Measurements from ENCODE around the gene KRTAP4-3. TPM values are rescaled to one million over a fixed set of nuclear protein-coding genes. Genes with fewer than 3 reads are reported as not detected.
"Not testable (repeated sequence)": the region's sequence is repeated elsewhere in the genome, so short reads cannot be mapped to it uniquely, and the experiment has no call there.

Gene KRTAP4-3
- total RNA-seq, 1 donor from 2014 or later, result not detected

DNA sequence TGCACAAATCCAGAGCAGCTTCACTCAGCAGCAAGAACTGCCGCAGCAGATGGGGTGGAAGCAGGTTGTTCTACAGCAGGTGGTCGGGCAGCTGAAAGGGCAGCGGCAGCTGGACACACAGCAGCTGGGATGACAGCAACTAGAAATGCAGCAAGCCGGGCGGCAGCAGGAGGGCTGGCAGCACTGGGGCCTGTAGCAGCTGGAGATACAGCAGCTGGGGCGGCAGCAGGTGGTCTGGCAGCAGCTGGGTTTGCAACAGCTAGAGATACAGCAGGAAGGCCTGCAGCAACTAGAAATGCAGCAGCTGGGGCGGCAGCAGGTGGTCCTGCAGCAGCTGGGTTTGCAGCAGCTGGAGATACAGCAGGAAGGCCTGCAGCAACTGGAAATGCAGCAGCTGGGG is 460 bp downstream of the KRTAP4-3 start:
- Mint-ChIP-seq H3K4me1 (ENCODE audit: low read depth) (no peaks in the 10 kb centered on the region), H3K27ac (no peak overlapping the region)
- DNase-seq (ENCODE audit: low spot score, unreplicated experiment), result no peak

DNA sequence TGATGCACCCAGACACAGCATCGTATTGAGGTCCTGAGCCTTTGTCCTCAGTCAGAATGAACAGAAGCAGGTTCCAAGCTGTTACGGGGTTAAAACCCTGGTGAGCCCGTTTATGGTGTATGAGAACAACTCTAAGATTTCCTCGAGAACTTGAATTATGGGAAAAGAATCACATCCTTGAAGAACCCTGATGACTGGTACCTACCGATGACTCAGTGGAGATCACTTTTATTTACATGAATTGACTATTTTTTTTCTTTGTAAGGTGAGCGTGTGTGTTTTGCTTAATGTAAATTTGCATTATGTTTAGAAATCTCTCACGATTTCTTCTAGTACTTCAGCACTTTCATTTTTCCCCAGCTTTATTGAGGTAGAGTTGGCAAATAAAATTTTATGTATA is 4.2 kb downstream of the KRTAP4-3 start:
- TF ChIP-seq, protein P1, sequence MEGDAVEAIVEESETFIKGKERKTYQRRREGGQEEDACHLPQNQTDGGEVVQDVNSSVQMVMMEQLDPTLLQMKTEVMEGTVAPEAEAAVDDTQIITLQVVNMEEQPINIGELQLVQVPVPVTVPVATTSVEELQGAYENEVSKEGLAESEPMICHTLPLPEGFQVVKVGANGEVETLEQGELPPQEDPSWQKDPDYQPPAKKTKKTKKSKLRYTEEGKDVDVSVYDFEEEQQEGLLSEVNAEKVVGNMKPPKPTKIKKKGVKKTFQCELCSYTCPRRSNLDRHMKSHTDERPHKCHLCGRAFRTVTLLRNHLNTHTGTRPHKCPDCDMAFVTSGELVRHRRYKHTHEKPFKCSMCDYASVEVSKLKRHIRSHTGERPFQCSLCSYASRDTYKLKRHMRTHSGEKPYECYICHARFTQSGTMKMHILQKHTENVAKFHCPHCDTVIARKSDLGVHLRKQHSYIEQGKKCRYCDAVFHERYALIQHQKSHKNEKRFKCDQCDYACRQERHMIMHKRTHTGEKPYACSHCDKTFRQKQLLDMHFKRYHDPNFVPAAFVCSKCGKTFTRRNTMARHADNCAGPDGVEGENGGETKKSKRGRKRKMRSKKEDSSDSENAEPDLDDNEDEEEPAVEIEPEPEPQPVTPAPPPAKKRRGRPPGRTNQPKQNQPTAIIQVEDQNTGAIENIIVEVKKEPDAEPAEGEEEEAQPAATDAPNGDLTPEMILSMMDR (IDR thresholded peaks at IDR 0.05; ENCODE audit: unreplicated experiment), result no peak
- H3K4me3 Mint-ChIP-seq (ENCODE audit: low read depth), result no peak overlapping the region
- H3K27ac Mint-ChIP-seq, result no peak overlapping the region
- H3K36me3 Mint-ChIP-seq (ENCODE audit: insufficient read depth), result no peaks in the 10 kb centered on the region
- H3K4me1 Mint-ChIP-seq (ENCODE audit: low read depth), result no peaks in the 10 kb centered on the region
- DNase-seq (ENCODE audit: low spot score, unreplicated experiment), result no peak
- no peaks in the 10 kb centered on the region for H3K9me3 Mint-ChIP-seq (ENCODE audit: low read depth)
- H3K27me3 Mint-ChIP-seq, result peaks cover 9% of the 10 kb centered on the region

More for the DNA sequence above, 460 bp downstream of the KRTAP4-3 start:
- H3K27me3 Mint-ChIP-seq, result peaks cover 14% of the 10 kb centered on the region
- no peaks in the 10 kb centered on the region for H3K9me3 Mint-ChIP-seq (ENCODE audit: low read depth)
- no peak overlapping the region for H3K4me3 Mint-ChIP-seq (ENCODE audit: low read depth)
- TF ChIP-seq, protein P1 (IDR thresholded peaks at IDR 0.05; ENCODE audit: unreplicated experiment), result no peak
- no peaks in the 10 kb centered on the region for H3K36me3 Mint-ChIP-seq (ENCODE audit: insufficient read depth)

DNA sequence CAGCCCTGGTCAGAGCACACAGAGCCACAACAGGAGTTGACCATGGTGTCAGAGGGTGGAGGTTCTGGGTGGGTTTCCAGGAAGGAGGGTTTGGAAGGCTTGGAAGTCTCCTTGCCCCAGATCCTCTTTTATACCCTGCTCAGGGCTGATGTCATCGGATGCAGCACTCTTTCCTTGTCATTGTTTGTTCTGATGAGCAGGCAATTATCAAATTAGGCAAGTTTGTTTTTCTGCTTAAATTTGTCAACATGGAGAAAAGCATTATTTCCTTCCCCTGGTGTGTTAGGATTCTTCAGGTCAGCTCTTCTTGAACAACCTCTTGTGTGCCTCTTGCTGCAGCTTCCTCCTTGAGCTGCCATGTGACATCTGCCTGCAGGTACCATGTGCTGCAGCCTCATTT is 7.4 kb downstream of the KRTAP4-3 start, which contains the start of gene KRTAP4-4:
TSS of gene KRTAP4-4 (minus strand) at position 101 of the 400 bp plus-strand sequence. CDS start at position 44, 57 bp downstream.
- Mint-ChIP-seq H3K27me3 (peaks cover 6% of the 10 kb centered on the region), H3K27ac (no peak within 1 kb of the TSS), H3K36me3 (ENCODE audit: insufficient read depth) (no peaks in the 10 kb centered on the region), H3K4me1 (ENCODE audit: low read depth) (no peaks in the 10 kb centered on the region), H3K4me3 (ENCODE audit: low read depth) (no peak within 1 kb of the TSS), H3K9me3 (ENCODE audit: low read depth) (no peaks in the 10 kb centered on the region)
- no peak for DNase-seq (ENCODE audit: low spot score, unreplicated experiment)
- TF ChIP-seq, protein P1 (IDR thresholded peaks at IDR 0.05; ENCODE audit: unreplicated experiment), result no peak

DNA sequence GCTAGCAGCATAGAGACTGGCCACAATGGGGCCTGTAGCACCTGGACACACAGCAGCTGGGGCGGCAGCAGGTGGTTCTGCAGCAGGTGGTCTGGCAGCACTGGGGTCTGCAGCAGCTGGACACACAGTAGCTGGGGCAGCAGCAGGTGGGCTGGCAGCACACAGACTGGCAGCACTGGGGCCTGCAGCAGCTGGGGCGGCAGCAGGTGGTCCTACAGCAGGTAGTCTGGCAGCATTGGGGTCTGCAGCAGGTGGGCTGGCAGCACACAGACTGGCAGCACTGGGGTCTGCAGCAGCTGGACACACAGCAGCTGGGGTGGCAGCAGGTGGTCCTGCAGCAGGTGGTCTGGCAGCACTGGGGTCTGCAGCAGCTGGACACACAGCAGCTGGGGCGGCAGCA is 7.8 kb downstream of the KRTAP4-3 start:
- DNase-seq (ENCODE audit: low spot score, unreplicated experiment); H3K4me3 Mint-ChIP-seq (ENCODE audit: low read depth); H3K9me3 Mint-ChIP-seq (ENCODE audit: low read depth); H3K27me3 Mint-ChIP-seq; H3K4me1 Mint-ChIP-seq (ENCODE audit: low read depth); H3K36me3 Mint-ChIP-seq (ENCODE audit: insufficient read depth); H3K27ac Mint-ChIP-seq: not testable (repeated sequence)

DNA sequence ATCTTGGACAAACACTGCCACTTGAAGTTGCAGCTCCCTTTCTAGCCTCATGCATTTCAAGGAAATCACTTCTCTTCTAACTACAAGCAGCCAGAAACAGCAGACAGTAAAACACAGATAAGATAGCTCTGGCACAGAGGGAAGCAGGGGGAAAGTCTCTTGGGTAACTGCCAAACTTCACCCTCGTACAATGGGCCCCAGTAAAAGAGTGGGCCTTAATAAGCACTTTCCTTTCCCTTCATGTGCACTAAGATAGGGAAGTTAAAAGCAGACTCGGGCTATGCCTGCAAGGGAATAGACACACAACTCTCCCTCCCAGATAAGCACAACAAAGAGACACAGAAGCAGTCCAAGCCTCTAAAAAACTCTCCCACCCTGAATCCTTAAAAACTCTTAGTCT is 14.2 kb downstream of the KRTAP4-3 start:
- no peak for DNase-seq (ENCODE audit: low spot score, unreplicated experiment)
- no peak overlapping the region for H3K27ac Mint-ChIP-seq
- H3K27me3 Mint-ChIP-seq, result peaks cover 6% of the 10 kb centered on the region
- no peaks in the 10 kb centered on the region for H3K36me3 Mint-ChIP-seq (ENCODE audit: insufficient read depth)
- TF ChIP-seq, protein P1 (IDR thresholded peaks at IDR 0.05; ENCODE audit: unreplicated experiment), result no peak
- no peaks in the 10 kb centered on the region for H3K9me3 Mint-ChIP-seq (ENCODE audit: low read depth)
- no peak overlapping the region for H3K4me3 Mint-ChIP-seq (ENCODE audit: low read depth)
- H3K4me1 Mint-ChIP-seq (ENCODE audit: low read depth), result peaks cover 2% of the 10 kb centered on the region

DNA sequence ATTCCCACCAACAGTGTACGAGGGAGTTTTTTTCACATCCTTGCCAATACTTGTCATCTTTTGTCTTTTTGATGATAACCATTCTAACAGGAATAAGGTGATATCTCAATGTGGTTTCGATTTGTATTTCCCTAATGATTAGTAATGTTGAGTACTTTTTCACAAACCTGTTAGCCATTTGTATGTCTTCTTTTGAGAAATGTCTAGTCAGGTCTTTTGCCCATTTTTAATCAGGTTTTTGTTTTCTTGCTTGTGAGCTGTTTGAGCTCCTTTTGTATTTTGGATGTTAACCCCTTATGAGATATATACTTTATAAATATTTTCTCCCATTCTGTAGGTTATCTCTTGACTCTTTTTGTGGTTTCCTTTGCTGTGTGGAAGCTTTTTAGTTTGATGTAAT is 16.5 kb downstream of the KRTAP4-3 start:
- DNase-seq (ENCODE audit: low spot score, unreplicated experiment), result no peak
- peaks cover 2% of the 10 kb centered on the region for H3K4me1 Mint-ChIP-seq (ENCODE audit: low read depth)
- H3K27me3 Mint-ChIP-seq, result peaks cover 7% of the 10 kb centered on the region
- no peak overlapping the region for H3K4me3 Mint-ChIP-seq (ENCODE audit: low read depth)
- TF ChIP-seq, protein P1 (IDR thresholded peaks at IDR 0.05; ENCODE audit: unreplicated experiment), result no peak
- H3K9me3 Mint-ChIP-seq (ENCODE audit: low read depth), result no peaks in the 10 kb centered on the region
- no peak overlapping the region for H3K27ac Mint-ChIP-seq
- H3K36me3 Mint-ChIP-seq (ENCODE audit: insufficient read depth), result no peaks in the 10 kb centered on the region

Measured in progenitor cell of endocrine pancreas (in vitro differentiated cells).